GM18520 (cell line): Measurements from ENCODE around the gene MAN2A1.
A peak's percentile ranks its signal among the peaks of the same experiment; 100 is the strongest.

Experiments
- ATAC-seq: cut with Tn5 transposase; IDR thresholded peaks from one replicate; pipeline ENCODE4 v1.9.1; 2021; ENCODE audit not compliant: unreplicated experiment

Gene MAN2A1

GRCh38 chr5:109678447-109678846 lies 11.3 kb upstream of the MAN2A1 start:
- no peak for ATAC-seq

GRCh38 chr5:109681763-109682162 lies 8.0 kb upstream of the MAN2A1 start:
- ATAC-seq: no peak

- ATAC-seq: no peak
Measured at GRCh38 chr5:109682383-109682782, 7.3 kb upstream of the MAN2A1 start.

GRCh38 chr5:109685916-109686315 lies 3.8 kb upstream of the MAN2A1 start:
- ATAC-seq: no peak

GRCh38 chr5:109688630-109688969 lies 1.1 kb upstream of the MAN2A1 start:
- no peak for ATAC-seq

- peak; percentile 65 for ATAC-seq
Measured at GRCh38 chr5:109688970-109689739, 572 bp upstream of the MAN2A1 start.

- no peak for ATAC-seq
Measured at GRCh38 chr5:109690242-109690974, 681 bp downstream of the MAN2A1 start.

- no peak for ATAC-seq
Measured at GRCh38 chr5:109690975-109691574, 1.3 kb downstream of the MAN2A1 start.

GRCh38 chr5:109691996-109692395 lies 2.3 kb downstream of the MAN2A1 start:
- no peak for ATAC-seq

- ATAC-seq: no peak
Measured at GRCh38 chr5:109692852-109693251, 3.1 kb downstream of the MAN2A1 start.

- ATAC-seq: no peak
Measured at GRCh38 chr5:109693535-109694400, 4.0 kb downstream of the MAN2A1 start.

GRCh38 chr5:109694451-109694891 lies 4.7 kb downstream of the MAN2A1 start:
- no peak for ATAC-seq

GRCh38 chr5:109695005-109695926 lies 5.5 kb downstream of the MAN2A1 start:
- ATAC-seq: peak; percentile 52

GRCh38 chr5:109697339-109697738 lies 7.6 kb downstream of the MAN2A1 start:
- ATAC-seq: no peak

- no peak for ATAC-seq
Measured at GRCh38 chr5:109700516-109701153, 10.9 kb downstream of the MAN2A1 start.

- ATAC-seq: no peak
Measured at GRCh38 chr5:109701252-109701651, 11.5 kb downstream of the MAN2A1 start.

GRCh38 chr5:109701792-109702191 lies 12.1 kb downstream of the MAN2A1 start:
- no peak for ATAC-seq

- ATAC-seq: no peak
Measured at GRCh38 chr5:109703166-109703565, 13.4 kb downstream of the MAN2A1 start.

GRCh38 chr5:109703829-109704228 lies 14.1 kb downstream of the MAN2A1 start:
- ATAC-seq: no peak
